Epidermal melanocyte (primary cell): ENCODE results near the gene PRSS53.
A peak's percentile ranks its signal among the peaks of the same experiment; 100 is the strongest.
"Not testable (repeated sequence)": the region's sequence is repeated elsewhere in the genome, so short reads cannot be mapped to it uniquely, and the experiment has no call there.

ENCODE experiments used
- DNase-seq: peaks from one replicate; pipeline ENCODE4 v3.0.0; 2011; ENCODE audit warnings: low spot score; ENCODE audit not compliant: insufficient read length

Gene PRSS53

DNA sequence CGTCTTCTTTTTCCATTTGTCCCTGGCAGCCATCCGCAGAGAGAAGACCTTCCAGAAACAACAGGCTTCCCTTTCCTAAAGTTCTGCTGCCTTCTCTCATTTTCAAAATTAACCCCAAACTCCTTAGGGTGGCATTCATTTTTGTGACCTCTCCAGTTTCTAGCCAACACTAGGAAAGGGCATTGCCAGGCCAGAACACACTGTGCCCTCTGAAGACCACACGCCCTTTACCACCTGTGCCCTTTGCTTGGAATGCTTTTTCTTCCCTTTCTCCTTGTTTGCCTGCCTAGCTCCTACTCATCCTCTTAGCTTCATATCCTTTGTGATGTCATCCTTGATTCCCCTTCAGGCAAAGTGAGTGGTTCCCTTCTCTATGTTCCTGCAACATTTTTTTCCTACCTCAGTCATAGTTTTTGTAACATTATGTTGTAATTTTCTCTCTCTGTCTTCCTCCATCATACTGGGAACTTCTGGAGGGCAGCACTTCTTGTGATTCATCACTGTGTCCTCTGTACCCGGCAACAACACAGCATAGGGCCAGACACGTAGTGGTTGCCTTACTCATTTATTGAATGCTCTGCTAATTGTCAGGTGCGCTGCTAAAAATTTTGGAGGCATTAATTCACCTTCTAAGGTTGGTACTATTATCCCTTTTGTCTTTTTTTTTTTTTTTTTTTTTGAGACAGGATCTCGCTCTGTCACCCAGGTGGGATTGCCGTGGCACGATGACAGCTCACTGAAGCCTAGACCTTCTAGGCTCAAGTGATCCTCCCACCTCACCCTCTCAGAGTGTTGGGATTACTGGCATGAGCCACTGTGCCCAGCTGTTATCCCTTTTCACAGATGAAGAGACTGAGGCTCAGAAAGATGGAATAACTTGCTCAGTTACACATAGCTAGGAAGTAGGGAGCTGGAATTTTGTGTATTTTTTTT is 29.7 kb upstream of the PRSS53 start:
- peak; percentile 10 for DNase-seq

DNA sequence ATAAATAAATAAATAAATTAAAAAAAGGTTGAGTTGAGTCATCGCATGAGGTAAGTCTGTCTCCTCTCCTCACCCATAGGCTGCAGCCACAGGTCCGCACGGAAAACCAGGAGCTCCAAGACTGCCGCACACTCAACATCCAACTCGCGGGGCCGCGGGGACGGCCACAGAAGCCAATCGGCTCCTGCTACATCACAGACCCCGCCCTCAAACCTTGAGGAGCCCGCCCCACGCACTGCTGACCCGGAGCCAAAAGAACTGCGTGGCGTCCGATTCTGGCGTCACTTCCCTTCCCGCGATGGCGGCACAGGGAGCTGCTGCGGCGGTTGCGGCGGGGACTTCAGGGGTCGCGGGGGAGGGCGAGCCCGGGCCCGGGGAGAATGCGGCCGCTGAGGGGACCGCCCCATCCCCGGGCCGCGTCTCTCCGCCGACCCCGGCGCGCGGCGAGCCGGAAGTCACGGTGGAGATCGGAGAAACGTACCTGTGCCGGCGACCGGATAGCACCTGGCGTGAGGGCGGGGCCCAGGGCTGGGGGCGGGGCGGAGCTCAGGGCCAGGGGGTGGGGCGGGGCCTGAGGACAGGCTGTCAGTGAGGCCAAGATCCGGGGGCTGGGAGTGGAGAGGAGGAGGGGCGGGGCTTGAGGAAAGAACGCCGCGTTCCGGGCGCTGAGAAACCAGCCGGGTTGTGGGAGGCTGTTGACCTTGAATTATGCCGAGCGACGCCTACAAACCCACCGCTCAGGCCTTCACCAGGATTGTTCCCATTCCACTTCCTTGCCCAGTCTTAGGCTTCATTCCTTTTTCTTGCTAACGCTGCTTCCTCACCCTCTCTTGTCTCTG is 28.9 kb upstream of the PRSS53 start, which contains the start of gene KAT8:
KAT8 (plus strand) TSS at position 281 of the 839 bp plus-strand sequence; CDS start at position 299, 18 bp downstream.
- DNase-seq: peak; percentile 98

DNA sequence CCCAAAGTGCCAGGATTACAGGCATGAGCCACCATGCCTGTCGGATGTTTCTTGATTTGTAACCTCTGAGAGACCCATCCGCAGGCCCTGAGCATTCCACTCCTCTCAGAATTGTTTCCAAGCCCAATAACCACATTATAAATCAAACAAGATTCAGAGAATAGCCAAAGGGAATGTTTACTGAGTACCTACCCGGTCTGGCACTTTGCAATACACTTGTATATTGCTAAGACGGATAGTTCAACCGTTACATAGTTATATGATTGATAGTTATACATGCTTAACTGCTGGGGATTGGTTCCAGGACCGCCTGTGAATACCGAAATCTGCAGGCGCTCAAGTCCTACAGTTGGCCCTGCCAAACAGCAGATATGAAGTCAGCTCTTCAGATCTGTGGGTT is 25.7 kb upstream of the PRSS53 start:
- DNase-seq: no peak

DNA sequence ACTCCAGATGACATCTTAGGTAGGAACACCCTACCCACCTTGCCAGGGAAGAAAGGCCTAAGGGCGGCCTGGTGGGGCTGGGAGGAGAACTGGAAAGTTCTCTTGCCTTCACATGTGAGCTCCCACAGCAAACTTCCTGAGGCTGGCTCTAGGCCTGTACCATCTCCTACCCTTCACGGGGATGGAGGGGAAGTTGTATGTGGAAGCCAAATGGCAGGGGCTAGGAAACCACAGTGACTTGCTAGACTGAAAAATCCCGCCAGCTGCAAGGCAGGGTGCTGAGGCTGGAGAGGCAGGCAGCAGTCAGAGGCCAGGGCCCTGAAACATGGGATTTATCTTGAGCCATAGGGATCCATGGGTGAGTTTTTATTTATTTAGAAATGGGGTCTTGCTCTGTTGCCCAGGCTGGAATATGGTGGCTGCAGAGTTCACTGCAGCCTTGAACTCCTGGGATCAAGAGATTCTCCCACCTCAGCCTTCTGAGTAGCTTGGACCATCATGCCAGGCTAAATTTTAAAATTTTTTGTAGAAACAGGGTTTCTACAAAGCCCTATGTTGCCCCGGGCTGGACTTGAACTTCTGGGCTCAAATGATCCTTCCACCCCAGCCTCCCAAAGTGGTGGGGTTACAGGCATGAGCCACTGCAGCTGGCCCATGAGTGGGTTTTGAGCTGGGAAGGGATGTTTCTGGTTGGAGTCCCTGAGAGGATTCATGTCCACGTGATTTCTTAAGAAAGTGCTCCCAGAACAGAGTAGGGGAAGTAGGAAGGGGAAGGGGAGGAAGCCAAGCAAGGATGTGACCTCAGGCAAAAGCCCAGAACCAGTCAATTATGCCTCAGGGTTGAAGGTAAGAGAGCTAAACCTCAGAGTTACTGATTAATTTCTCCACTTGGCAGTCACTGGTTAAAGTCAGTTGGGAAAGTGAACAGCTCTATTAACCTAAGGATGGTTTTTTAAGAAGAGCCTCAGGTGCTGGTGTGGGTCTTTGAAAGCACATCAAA is 24.7 kb upstream of the PRSS53 start:
- DNase-seq: no peak

DNA sequence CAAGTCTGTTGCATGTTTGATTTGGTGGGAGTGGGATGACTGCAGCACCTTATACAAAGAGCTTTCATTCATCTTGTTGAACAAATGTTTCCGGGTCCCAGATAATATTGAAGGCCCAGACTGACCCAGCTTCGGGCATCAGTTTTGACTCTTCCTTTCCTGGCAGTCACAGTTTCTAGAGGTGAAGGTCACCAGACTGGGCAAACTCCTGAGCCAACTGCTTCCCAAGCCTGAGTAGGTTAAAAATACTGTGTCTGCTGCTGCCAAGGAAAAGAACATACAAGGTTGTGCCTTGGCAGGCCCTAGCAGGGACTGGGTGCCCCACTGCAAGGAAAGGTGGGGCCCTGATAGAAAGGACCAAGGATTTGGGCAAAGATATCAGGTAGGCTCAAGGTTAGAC is 24.0 kb upstream of the PRSS53 start:
- no peak for DNase-seq

DNA sequence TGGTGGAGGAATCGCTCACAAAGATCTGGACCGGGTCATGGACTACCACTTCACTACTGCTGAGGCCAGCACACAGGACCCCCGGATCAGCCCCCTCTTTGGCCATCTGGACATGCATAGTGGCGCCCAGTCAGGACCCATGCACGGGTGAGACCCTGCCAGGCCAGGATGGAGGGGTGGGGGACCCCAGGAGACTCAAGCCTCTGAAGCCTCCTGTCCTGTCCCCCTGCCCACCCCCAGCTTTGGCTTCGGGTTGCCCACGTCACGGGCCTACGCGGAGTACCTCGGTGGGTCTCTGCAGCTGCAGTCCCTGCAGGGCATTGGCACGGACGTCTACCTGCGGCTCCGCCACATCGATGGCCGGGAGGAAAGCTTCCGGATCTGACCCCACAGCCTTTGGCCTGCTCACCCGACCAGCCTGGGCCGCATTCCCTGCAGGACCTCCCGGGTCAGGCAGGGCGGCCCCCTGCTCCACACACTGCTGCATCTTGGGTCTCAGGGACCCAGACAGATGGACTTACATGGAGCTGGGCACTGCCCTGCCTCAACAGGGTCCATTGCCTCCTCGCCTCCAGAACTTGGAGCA is 23.2 kb upstream of the PRSS53 start:
- DNase-seq: no peak

DNA sequence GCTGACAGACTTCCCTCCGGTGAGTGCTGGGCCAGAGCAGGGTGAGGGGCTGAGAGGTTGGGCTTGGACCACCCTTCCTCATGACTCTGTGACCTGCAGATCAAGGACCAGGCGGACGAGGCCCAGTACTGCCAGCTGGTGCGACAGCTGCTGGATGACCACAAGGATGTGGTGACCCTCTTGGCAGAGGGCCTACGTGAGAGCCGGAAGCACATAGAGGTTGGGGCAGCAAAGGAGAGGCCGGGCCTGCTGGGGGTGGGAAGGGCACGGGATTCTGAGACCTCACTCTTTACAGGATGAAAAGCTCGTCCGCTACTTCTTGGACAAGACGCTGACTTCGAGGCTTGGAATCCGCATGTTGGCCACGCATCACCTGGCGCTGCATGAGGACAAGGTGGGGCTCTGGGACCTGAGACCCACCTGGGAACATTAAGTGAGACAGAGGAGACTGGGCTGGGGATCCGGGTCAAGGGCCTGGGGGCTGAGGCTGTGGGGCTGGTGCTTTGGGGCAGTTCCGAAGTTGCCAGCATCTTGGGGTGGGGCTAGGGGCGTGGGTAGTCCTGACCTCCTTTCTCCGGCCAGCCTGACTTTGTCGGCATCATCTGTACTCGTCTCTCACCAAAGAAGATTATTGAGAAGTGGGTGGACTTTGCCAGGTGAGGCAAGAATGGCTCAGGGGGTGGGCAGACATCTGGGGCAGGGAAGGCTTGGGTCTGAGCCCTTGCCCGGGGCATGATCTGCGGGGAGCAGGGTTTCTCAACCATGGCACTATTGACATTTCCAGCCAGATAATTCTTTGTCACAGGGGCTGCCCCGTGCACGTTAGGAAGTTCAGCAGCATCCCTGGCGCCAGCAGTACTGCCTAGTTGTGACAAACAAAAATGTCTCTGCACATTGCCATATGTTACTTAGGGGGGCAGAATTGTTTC is 21.6 kb upstream of the PRSS53 start:
- DNase-seq: peak; percentile 7

DNA sequence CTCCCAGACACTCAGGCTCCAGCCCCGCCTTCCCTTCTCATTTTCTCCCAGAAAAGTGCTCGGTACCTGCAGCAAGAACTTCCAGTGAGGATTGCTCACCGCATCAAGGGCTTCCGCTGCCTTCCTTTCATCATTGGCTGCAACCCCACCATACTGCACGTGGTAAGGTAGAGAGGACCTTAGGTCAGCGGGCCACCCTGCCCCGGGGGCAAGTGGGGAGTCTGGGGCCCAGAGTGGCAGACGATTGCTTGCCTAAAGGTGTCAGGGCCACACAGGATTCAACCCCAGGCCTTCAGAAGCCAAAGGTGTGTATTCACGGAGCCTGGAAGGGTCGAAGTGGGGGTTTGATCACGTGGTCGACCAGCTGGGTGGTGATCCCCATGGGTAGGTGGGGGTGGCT is 20.9 kb upstream of the PRSS53 start:
- DNase-seq: peak; percentile 2

DNA sequence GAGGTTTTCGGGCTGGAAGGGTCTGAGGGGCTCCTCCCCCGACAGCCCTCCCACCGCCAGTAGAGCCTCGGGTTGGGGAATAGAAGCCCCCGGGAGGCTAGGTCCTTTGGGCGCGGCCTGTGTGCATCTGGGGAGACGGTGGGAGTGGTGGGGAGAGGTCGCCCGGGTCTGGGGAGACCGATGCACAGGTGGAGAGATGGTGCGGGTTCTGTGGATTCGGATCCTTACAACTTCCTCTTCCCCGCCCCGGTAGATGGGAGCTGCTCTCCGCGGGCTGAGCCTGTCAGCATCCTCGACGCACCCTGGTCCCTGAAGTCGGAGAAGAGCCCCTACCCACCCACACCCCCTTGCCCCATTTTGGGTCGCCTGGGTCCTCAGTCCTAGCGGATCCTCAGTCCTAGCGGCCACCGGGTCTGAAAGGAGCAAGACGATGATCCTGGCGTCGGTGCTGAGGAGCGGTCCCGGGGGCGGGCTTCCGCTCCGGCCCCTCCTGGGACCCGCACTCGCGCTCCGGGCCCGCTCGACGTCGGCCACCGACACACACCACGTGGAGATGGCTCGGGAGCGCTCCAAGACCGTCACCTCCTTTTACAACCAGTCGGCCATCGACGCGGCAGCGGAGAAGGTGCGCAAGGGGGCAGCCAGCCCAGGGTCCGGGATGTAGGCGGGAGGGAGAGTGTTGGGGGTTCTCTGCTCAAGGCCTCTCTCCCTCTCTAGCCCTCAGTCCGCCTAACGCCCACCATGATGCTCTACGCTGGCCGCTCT is 20.2 kb upstream of the PRSS53 start:
- DNase-seq: peak; percentile 15

DNA sequence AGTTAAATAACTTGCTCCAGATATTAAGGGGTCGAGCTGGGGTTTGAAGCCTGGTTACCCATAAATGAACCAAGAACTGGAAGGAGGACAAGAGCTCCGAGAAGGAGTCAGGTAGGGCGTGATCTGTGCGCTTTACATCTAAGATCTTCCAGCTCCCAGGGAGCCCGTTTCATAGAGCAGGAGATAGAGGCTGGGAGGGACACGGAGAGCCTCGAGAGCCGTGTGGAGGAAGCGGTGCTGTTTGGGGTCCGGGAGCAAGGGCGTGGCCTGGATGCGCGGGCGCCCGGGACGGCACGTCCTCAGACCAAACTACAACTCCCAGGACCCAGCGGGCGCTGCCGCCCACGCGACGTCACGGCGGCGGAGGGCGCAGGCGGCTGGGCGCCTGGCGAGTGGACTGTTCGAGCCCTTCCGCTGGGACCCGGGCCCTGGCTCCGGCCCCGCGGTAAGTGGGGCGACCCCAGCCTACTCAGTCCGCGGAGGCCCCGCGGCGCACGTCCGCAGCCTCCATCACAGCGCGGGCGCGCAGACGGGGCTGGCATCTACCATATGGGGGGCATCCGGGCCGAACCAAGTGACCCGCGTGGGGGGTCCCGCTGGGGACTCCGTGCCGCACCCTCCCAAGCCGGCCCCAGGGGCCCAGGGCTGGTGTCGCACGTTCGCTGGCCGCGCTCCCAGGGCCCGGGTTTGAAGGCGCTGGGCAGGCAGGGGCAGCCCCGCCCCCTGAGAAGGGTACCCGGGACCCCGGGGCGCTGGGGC is 19.5 kb upstream of the PRSS53 start, which contains the start of gene BCKDK:
BCKDK (plus strand) TSS at position 352 of the 759 bp plus-strand sequence. CDS start 838 bp downstream, outside the sequence.
- DNase-seq: peak; percentile 92

DNA sequence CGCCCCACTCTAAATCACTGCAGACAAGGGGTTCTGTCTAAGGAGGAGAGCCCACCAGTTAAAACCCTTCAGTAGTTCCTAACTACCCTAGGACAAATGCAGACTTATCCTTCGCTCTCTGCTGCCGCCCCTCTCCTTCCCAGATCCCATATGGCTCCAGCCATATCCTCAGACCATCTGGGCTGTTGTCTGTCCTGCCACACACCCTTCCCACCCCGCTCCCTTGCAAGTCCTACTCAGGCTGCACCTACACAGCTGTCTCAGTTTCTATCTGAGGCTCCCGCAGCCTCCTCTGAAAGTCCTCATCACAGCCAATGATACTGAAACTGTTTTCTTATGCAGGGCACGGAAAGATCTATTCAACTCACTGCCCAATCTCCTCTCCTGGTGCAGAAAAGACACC is 18.7 kb upstream of the PRSS53 start:
- DNase-seq: peak; percentile 16

DNA sequence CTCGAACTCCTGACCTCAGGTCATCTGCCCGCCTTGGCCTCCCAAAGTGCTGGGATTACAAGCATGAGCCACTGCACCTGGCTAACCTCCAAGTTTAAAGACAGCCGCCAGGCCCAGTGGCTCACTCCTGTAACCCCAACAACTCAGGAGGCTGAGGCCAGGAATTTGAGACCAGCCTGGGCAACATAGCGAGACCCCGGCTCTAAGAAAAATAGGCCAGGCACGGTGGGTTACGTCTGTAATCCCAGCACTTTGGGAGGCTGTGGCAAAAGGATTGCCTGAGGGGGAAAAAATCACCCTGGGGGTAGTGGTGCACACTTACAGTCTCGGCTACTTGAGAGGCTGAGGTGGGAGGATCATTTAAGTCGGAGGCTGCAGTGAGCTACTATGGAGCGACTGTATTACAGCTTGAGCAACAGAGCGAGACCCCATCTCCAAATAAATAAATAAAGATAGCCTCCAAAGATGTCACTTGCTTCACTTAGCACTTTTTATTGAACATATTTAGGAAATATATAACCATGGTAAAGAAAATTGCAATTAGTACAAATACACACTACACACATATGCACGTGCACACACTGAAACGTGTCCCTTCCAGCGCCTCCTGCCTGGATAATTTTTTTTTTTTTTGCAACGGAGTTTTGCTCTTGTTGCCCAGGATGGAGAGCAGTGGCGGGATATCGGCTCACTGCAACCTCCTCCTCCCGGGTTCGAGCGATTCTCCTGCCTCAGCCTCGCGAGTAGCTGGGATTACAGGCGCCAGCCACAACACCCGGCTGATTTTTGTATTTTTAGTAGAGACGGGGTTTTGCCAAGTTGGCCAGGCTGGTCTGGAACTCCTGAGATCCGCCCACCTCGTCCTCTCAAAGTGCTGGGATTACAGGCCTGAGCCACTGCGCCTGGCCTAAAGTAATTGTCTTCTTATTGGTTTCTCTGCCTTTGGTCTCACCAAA is 18.0 kb upstream of the PRSS53 start:
- DNase-seq: no peak

DNA sequence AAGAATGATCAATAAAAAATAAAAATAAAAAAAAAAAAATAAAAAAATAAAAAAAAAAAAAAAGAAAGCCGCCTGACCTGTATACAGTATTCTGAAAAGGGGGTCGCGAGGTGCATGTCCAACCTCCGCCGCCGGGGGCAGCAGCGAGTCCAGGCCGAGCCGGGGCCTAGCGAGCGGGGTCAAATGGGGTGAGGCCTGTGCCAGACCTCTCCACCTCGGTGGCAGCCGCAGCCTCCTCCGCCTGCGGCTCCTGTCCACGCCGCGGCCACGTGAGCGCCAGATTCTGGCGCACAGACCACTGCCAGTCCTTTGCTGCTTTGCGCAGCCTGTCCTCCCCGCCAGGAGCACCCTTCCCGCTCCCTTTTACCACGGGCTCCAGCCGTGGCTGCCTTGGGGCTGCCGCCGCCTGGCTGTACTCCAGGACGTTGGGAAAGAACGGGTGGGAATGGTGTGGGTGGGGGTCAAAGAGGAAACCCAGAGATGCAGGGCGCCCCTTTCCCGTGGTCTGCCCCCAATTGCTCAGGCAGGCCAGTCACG is 17.0 kb upstream of the PRSS53 start:
- peak; percentile 84 for DNase-seq

DNA sequence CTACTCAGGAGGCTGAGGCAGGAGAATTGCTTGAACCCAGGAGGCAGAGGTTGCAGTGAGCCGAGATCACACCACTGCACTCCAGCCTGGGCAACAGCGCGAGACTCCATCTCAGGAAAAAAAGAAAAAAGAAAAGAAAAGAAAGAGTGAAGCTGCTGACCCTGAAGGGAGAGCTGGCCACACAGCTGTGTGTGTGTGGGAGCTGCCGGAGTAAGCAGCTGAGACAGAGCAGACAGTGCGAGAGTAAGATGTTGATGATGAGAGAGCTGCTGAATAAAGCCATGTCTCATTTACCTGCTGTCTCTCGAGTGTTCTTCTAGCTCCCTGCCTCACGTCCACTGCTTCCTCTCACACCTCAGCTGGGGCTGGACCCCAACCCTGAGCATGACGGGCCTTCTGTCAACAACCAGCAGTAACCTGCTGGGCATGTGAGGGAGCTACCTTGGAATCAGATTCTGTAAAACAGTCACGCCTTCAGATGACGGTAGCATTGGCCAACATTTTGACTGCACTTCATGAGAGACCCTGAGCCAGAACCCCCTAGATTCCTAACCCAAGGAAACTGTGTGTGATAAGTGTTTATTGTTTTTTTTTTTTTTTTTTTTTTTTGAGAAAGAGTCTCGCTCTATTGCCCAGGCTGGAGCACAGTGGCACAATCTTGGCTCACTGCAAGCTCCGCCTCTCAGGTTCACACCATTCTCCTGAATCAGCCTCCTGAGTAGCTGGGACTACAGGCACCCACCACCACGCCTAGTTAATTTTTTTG is 12.3 kb upstream of the PRSS53 start:
- not testable (repeated sequence) for DNase-seq

DNA sequence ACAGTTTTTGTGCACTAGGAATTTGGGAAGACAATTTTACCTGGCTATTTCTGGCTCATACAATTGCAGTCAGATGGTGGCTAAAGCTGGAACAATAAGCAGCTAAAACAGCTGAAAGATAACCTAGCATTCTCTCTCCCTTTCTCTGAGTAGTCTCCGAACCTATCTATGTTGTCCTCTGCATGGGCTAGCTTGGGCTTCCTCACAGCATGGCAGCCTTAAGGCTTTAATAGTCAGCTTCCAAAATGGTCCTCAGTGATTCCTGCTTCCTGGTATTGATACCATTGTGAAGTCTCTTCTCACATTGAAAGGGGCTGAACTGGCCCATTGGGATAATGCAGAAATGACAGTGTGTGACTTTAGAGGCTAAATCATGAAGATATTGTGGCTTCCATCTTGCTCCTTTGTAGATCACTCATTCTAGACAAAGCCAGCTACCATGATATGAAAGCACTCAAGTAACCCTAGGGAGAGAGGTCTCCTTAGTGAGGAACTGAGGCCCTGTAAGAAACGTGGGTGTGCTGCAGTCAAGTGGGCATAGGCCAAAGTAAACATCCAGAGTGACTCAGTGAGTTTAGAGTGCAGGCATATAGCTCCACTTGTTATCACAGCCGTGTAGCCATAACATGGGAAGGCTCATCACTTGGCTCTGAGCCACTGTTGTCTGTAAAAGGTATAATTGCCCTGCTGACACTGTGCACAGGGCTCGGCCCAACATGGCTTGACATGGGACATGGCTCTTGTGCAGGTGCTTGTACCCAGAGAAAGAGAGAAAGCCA is 11.3 kb upstream of the PRSS53 start:
- DNase-seq: no peak
